HG03097 (cell line): ENCODE results near the gene PCTP.

Source experiments
- ATAC-seq: cut with Tn5 transposase; IDR thresholded peaks from one replicate; pipeline ENCODE4 v1.9.1; 2021; ENCODE audit not compliant: unreplicated experiment, low FRiP score

The PCTP gene

GRCh38 chr17:55727275-55727674 is 23.6 kb upstream of the PCTP start:
- ATAC-seq = no peak

DNA sequence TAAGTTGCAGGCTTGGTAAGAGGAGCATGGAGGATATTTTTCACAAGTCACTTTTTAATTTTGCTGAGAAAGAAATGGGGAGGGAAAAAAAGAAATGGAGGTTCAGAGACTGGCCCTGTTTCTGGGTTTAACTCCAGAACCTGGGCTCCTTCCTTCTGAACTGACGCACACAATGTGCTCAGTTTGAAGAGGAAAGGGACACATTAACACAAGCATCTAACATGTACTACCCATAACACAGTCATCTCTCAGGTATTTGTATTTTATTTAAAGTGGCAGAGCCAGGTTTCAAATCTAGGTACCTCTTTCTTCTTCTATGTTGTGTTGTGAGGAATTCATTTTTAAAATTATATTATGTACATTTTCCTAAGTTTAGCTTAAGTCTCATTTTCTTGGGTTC is 22.9 kb upstream of the PCTP start:
- no peak for ATAC-seq

DNA sequence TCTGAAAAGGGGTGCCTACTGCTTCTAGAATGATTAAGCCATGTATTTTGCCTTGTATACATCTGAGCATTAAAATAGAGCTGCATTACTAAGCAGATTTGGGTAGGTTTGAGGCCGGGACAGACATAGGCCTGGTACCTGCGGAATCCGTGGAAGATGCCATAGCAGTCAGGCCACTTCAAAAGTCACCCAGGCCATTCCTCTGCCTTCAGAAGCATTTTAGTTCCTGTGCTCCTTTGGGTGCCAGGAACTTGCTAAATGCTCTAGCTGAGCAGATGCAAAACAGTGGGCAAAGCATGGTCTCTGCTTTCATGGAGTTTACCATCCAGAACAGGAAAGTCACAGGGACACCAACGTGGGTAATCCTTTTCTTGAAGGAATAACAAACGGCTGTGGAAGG is 22.5 kb upstream of the PCTP start:
- no peak for ATAC-seq

- no peak for ATAC-seq
Observed at GRCh38 chr17:55728833-55729232, 22.0 kb upstream of the PCTP start.

DNA sequence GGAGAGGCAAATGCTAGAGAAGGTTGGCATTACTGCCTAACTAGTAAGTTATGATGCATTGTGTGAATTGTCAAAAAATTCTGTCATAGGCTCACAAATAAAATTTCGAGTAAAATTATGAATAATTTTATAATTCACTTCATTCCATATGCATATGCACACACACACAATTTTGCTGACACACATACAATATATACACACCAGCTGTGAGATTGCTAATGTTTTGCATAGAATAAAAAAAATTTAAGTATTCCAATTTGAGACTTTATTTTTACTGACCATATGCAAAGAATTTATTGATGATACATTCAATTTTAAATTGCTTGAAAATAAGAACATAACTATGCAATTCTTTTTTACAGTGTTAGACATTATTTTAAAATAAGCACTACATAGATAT is 21.4 kb upstream of the PCTP start:
- ATAC-seq = no peak

DNA sequence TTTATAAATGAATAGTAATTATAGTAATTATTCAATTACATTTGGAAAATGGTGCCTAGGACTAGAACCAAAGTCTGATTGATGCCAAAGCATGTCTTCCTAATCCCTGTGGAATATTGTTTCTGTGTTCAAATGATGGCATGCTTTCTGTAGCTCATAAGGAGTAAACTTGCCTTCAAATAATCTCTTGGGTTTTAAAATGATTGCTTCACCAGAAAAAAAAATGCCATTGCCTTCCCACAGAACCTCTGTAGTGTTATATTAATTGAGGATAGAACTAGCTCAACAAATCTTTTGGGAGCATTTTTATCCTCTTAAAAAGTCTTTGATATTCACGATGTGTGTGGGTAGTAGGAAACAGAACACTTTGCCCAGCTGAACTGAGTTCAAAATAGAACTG is 20.5 kb upstream of the PCTP start:
- no peak for ATAC-seq

GRCh38 chr17:55730808-55731207 is 20.0 kb upstream of the PCTP start:
- ATAC-seq = no peak

DNA sequence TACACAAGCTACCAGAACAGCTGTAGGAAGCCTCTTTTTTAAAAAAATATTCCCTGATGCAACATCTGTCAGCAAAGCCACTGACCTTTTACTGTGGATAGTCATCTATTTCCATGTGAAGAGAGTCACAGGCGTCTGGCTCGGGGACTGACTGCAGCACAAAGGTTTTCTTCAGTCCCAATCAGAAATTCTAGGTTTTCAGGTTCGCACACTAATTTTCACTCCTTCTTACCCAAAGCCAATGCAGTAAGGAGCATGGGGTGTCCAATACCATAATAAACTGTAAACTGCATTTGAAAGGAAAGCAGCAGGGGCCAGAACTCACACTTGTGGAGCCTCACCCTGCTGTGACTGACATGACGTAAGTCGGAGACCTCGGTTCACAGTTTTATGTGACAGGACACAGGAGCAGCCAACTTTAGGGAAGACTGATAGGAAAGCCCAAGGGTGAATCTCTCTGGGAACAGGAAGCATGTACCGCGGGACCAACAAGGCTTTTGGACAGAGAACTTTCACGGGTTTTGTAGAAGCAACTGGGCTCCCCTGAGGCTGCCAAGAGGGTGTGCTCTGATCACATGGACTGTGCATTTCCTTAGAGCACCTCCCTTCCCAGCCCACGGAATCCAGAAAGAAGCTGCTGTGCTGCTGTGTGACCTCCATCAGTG is 19.1 kb upstream of the PCTP start:
- ATAC-seq = no peak

DNA sequence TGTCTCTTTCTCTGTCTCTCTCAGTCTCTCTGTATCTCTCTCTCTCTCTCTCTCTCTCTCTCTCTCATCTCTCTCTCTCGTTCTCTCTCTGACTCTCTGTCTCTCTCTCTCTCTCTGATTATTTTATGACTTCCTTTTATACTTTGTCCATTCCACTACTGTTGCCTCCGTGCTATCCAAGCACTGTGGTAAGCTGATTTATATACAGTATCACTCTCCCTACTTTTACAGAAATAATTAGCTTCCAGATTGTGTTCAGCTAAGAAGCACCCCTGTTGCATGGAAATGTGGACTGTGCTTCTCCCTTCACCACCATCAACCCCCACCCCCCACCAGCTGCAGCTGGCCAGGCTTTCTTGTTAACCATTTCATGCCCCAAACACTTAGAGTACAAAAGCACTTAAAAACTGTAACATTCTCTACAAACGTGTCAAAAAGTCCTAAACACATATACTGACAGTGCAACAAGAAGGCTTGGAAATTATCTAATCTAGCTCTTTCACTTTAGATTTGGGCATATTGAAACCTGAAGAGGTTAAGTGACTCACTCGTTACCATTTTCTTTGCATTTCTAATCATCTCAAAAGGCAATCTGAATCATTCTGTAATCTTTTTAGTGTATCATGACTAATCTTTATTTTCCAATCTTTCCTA is 16.6 kb upstream of the PCTP start:
- no peak for ATAC-seq

DNA sequence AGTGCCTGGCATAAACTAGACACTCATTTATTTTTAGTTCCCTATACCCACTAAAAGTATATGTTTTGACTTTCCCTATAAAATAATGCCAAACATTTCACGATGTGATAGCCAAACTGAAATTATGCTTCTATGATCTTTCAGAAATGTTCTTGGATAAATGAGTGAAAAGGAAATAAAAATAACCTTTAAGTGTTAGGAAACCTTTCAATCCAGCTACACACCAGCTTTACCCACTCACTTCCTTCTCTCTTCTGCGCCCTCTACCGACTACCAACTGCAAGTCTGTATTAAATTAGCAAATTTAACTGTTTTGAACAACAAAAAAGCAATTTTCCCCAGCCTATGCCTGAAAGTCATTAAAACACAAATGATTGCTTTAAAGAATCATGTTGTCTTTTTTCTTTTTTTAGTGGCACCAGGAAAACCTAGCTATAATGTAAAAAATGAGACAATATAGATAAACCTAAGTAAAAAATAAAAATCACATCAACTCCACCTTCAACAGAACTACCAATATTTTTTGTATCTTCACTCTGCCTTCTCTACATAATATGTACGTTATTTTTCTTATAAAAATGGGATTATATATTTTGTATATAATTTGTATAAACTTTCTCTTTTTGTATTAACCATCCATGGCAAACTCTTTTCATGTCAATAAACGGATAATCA is 15.0 kb upstream of the PCTP start:
- no peak for ATAC-seq

- no peak for ATAC-seq
Observed at GRCh38 chr17:55737976-55738501, 12.8 kb upstream of the PCTP start.

- no peak for ATAC-seq
Observed at GRCh38 chr17:55740511-55741355, 10.1 kb upstream of the PCTP start.

DNA sequence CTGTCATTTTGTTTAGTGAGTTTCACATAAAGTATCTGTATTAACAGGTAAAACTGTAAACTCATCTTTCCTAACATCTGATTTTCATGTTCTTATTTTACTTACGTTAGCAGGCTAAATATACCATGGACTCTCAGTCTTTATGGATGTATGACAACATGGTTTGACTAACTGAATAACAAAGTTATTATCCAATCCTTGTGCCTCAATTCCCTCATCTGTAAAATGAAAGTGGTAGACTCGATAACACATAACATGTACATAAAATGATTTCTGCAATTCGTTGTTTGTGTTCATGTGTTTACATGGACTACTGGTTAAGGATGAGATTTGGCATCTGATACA is 9.5 kb upstream of the PCTP start:
- ATAC-seq = no peak

- peak; percentile 82 for ATAC-seq
Observed at GRCh38 chr17:55742272-55743102, 8.4 kb upstream of the PCTP start.

- peak; percentile 12 for ATAC-seq
Observed at GRCh38 chr17:55743103-55743679, 7.7 kb upstream of the PCTP start.

DNA sequence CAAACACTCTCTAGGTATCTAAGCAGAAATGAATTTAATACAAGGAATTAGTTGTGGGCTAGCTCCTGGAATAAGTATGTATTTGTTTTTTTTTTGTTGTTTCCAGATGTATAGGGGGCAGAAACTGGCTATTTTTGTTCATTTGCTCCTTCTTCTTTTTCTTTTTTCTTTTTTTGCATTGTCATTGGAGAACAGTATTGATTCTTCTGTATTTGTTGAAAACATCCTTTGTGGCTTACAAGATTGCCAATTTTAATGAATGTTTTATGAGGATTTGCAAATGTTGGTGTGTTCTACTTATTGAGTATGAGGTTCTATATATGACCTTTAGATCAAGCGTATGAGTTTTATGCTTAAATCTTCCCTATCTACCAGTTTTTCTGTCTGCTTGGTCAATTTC is 5.6 kb upstream of the PCTP start:
- no peak for ATAC-seq

- no peak for ATAC-seq
Observed at GRCh38 chr17:55746466-55746865, 4.4 kb upstream of the PCTP start.

- no peak for ATAC-seq
Observed at GRCh38 chr17:55747209-55747608, 3.6 kb upstream of the PCTP start.

DNA sequence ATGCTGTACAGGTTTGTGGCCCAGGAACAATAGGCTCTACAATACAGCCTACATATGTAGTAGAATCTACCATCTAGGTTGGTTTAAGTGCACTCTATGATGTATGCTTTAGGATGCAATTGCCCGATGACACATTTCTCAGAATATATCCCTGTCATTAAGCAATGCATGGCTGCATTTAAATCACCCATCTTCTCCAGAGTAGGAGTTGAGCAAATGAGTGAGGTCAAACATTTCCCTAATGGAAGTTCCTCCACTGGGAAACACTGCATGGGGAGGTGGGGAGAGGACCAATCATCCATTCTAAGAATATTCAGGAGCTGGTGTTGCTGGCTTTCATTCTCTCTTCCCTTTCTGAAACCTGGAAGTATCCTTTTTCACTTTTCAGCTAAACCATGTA is 2.0 kb upstream of the PCTP start:
- no peak for ATAC-seq

DNA sequence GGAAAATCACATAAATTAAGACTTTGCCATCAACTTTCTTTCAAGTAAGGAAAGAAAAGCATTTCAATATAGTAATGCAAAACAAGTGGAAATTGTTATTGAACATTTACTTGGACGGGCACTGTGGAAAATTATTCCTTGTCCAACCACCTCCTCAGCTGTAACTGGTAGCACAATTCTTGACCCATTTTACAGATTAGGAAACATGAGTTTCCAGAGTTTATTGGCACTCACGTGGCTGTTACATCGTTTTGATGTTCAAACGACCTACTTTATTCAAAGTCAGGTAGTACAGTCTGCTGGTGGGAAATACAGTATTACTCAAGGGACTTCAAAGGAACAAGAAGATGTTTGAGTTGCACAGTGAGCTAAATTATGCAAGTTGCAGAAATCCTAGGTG is 866 bp upstream of the PCTP start:
- no peak for ATAC-seq
